ENCODE data around the gene DAB1. TPM values are rescaled to one million over a fixed set of nuclear protein-coding genes. Genes with fewer than 3 reads are reported as not detected.

DAB1 gene
- total RNA-seq, 4 donors from 2014 or later, result 0.22 TPM; not detected in 3

DNA sequence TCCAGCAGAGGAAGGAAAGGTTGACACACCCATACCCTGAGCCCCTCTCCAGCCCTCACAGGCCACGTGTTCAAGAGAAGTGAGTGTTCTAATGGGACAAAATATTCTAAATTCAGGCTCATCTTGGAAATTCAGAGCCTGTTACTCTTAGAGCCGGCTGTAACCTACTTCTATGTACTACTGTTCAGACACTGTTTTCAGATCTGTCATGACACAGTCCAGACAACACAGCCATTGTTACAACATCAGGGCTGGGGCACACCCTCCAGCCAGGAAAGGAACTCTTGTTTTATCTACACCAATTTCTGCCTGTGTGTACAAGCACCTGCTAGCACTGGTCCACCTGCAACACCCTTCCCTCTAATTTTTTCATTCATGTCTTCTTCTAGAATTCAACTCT, 312.7 kb downstream of the DAB1 start:
- Histone ChIP-seq H3K27me3 (no peaks in the 10 kb centered on the region), H3K4me3 (no peak overlapping the region), H3K36me3 (no peaks in the 10 kb centered on the region), H3K9me3 (no peaks in the 10 kb centered on the region), H3K27ac (no peak overlapping the region), H3K4me1 (no peaks in the 10 kb centered on the region)
- DNase-seq, result no peak
- TF ChIP-seq POLR2A (IDR thresholded peaks at IDR 0.05), result no peak
- TF ChIP-seq, protein P1, sequence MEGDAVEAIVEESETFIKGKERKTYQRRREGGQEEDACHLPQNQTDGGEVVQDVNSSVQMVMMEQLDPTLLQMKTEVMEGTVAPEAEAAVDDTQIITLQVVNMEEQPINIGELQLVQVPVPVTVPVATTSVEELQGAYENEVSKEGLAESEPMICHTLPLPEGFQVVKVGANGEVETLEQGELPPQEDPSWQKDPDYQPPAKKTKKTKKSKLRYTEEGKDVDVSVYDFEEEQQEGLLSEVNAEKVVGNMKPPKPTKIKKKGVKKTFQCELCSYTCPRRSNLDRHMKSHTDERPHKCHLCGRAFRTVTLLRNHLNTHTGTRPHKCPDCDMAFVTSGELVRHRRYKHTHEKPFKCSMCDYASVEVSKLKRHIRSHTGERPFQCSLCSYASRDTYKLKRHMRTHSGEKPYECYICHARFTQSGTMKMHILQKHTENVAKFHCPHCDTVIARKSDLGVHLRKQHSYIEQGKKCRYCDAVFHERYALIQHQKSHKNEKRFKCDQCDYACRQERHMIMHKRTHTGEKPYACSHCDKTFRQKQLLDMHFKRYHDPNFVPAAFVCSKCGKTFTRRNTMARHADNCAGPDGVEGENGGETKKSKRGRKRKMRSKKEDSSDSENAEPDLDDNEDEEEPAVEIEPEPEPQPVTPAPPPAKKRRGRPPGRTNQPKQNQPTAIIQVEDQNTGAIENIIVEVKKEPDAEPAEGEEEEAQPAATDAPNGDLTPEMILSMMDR (IDR thresholded peaks at IDR 0.05 in 4 of 5, conservative IDR thresholded peaks at IDR 0.05 in 1 of 5), result no peak
- in situ Hi-C loops (cut with MboI; ENCODE audit: low sequenced_read_pairs in 4 of 4) (no loop called here), intact Hi-C loops (cut with DNase I; ENCODE audit: low total_unique reads) (no loop called here)
- no peak for ATAC-seq

- in situ Hi-C loops (cut with MboI; ENCODE audit: low sequenced_read_pairs in 4 of 4) (no loop called here), intact Hi-C loops (cut with DNase I; ENCODE audit: low total_unique reads) (no loop called here)
- TF ChIP-seq, protein P1 (IDR thresholded peaks at IDR 0.05 in 4 of 5, conservative IDR thresholded peaks at IDR 0.05 in 1 of 5), result no peak
- no peak for TF ChIP-seq POLR2A (IDR thresholded peaks at IDR 0.05)
- no peak for ATAC-seq
- DNase-seq, result no peak
- Histone ChIP-seq H3K27me3 (no peaks in the 10 kb centered on the region), H3K27ac (no peak overlapping the region), H3K9me3 (no peaks in the 10 kb centered on the region), H3K4me1 (no peaks in the 10 kb centered on the region), H3K36me3 (no peaks in the 10 kb centered on the region), H3K4me3 (no peak overlapping the region)
Measured at GRCh38 chr1:57109883-57110282, 314.0 kb downstream of the DAB1 start.

- no peaks in the 10 kb centered on the region for H3K4me1 ChIP-seq
- ATAC-seq (no peak), DNase-seq (no peak)
- intact Hi-C loops (cut with DNase I; ENCODE audit: low total_unique reads), result no loop called here
- no peak overlapping the region for H3K4me3 ChIP-seq
- H3K27ac ChIP-seq, result no peak overlapping the region
- no peaks in the 10 kb centered on the region for H3K36me3 ChIP-seq
- H3K9me3 ChIP-seq, result no peaks in the 10 kb centered on the region
- in situ Hi-C loops (cut with MboI; ENCODE audit: low sequenced_read_pairs in 4 of 4), result no loop called here
- no peaks in the 10 kb centered on the region for H3K27me3 ChIP-seq
- no peak for TF ChIP-seq POLR2A (IDR thresholded peaks at IDR 0.05)
- TF ChIP-seq, protein P1 (IDR thresholded peaks at IDR 0.05 in 4 of 5, conservative IDR thresholded peaks at IDR 0.05 in 1 of 5), result no peak
Measured at GRCh38 chr1:57109247-57109646, 314.6 kb downstream of the DAB1 start.

DNA sequence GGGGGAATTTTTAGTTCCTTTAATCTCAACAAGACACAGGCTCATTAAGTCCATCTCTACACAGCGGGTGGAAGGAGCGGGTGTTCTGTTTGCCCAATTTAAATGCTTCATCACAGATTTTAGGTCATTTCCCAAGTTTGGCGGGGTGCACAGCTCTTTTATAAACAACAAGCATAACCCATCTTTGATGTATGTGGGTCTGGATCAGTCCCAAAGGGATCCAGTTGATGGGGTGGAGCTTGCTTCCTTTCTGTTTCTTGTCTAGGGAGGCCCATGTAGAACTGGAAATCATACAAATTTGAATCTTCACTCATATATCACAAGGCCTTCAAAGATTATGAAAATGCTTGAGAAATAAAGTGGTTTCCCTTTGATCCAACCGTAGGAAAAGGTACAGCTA, 317.6 kb downstream of the DAB1 start:
- Histone ChIP-seq H3K36me3 (no peaks in the 10 kb centered on the region), H3K4me3 (no peak overlapping the region), H3K27me3 (no peaks in the 10 kb centered on the region), H3K4me1 (no peaks in the 10 kb centered on the region), H3K9me3 (no peaks in the 10 kb centered on the region), H3K27ac (no peak overlapping the region)
- in situ Hi-C loops (cut with MboI; ENCODE audit: low sequenced_read_pairs in 4 of 4) (no loop called here), intact Hi-C loops (cut with DNase I; ENCODE audit: low total_unique reads) (no loop called here)
- ATAC-seq, result no peak
- DNase-seq, result no peak
- TF ChIP-seq POLR2A (IDR thresholded peaks at IDR 0.05), result no peak
- TF ChIP-seq, protein P1 (IDR thresholded peaks at IDR 0.05 in 4 of 5, conservative IDR thresholded peaks at IDR 0.05 in 1 of 5), result no peak
